ENCODE results near the gene VAV2.

The VAV2 gene

GRCh38 chr9:133991964-133992779, at the start of gene VAV2:
Gene VAV2, minus strand, starts transcription at chr9:133992324. Its CDS starts 46 bp downstream, at chr9:133992278.
- peak; percentile 43 for DNase-seq

- DNase-seq: no peak
Observed at GRCh38 chr9:134041649-134041962, 49.5 kb upstream of the VAV2 start.

GRCh38 chr9:134040781-134041648, 48.9 kb upstream of the VAV2 start:
- DNase-seq: no peak

- no peak for DNase-seq
Observed at GRCh38 chr9:134040176-134040565, 48.0 kb upstream of the VAV2 start.

GRCh38 chr9:134039386-134040175, 47.5 kb upstream of the VAV2 start:
- DNase-seq: no peak

- no peak for DNase-seq
Observed at GRCh38 chr9:134037641-134038040, 45.5 kb upstream of the VAV2 start.

- DNase-seq: no peak
Observed at GRCh38 chr9:134036130-134036529, 44.0 kb upstream of the VAV2 start.

- DNase-seq: no peak
Observed at GRCh38 chr9:134035041-134036039, 43.2 kb upstream of the VAV2 start.

GRCh38 chr9:134034215-134035040, 42.3 kb upstream of the VAV2 start:
- DNase-seq: no peak

- no peak for DNase-seq
Observed at GRCh38 chr9:134033516-134034214, 41.5 kb upstream of the VAV2 start.

- DNase-seq: no peak
Observed at GRCh38 chr9:134032456-134033222, 40.5 kb upstream of the VAV2 start.

GRCh38 chr9:134031783-134032182, 39.7 kb upstream of the VAV2 start:
- no peak for DNase-seq

- DNase-seq: no peak
Observed at GRCh38 chr9:134030821-134031470, 38.8 kb upstream of the VAV2 start.

GRCh38 chr9:134029248-134030226, 37.4 kb upstream of the VAV2 start:
- DNase-seq: no peak

- DNase-seq: no peak
Observed at GRCh38 chr9:134028575-134029247, 36.6 kb upstream of the VAV2 start.

GRCh38 chr9:134028076-134028475, 36.0 kb upstream of the VAV2 start:
- no peak for DNase-seq

- DNase-seq: no peak
Observed at GRCh38 chr9:134027561-134027960, 35.4 kb upstream of the VAV2 start.
